Stimulated activated CD4-positive, alpha-beta T cell treated with anti-CD3 and anti-CD28 coated beads, Interleukin-1b, Interleukin-23, amount 100 ng/mL, for 1 hour (primary cell): ENCODE data around the gene SH3BP5L.
"Not testable (repeated sequence)": the region's sequence is repeated elsewhere in the genome, so short reads cannot be mapped to it uniquely, and the experiment has no call there.

ENCODE experiments used
- DNase-seq, 2 donors: peaks; one replicate each; pipeline ENCODE4 v3.0.0-alpha.2; 2020; ENCODE audit warnings: low read depth in 2 of 2

The SH3BP5L gene

GRCh38 chr1:248810727-248811513 is 14.8 kb downstream of the SH3BP5L start:
- no peak for DNase-seq

- no peak for DNase-seq
Observed at GRCh38 chr1:248810000-248810726, 15.6 kb downstream of the SH3BP5L start.

GRCh38 chr1:248808876-248809275 is 16.8 kb downstream of the SH3BP5L start:
- no peak for DNase-seq

- peak in 1 of 2 donors; percentile 29 for DNase-seq
Observed at GRCh38 chr1:248807067-248807737, 18.5 kb downstream of the SH3BP5L start.

GRCh38 chr1:248805876-248806275 is 19.8 kb downstream of the SH3BP5L start:
- DNase-seq = no peak

GRCh38 chr1:248804771-248805681 is 20.7 kb downstream of the SH3BP5L start:
- no peak for DNase-seq

GRCh38 chr1:248803501-248803900 is 22.2 kb downstream of the SH3BP5L start:
- DNase-seq = not testable (repeated sequence)

- no peak for DNase-seq
Observed at GRCh38 chr1:248802454-248802853, 23.3 kb downstream of the SH3BP5L start.

GRCh38 chr1:248800459-248800858 is 25.3 kb downstream of the SH3BP5L start:
- no peak for DNase-seq

GRCh38 chr1:248798791-248799190 is 26.9 kb downstream of the SH3BP5L start:
- DNase-seq = no peak

- not testable (repeated sequence) for DNase-seq
Observed at GRCh38 chr1:248794663-248795062, 31.1 kb downstream of the SH3BP5L start.

- no peak for DNase-seq
Observed at GRCh38 chr1:248793592-248793991, 32.1 kb downstream of the SH3BP5L start.

- no peak for DNase-seq
Observed at GRCh38 chr1:248792342-248792741, 33.4 kb downstream of the SH3BP5L start.

GRCh38 chr1:248791010-248791409 is 34.7 kb downstream of the SH3BP5L start:
- no peak for DNase-seq

- no peak for DNase-seq
Observed at GRCh38 chr1:248790456-248790855, 35.3 kb downstream of the SH3BP5L start.

- not testable (repeated sequence) for DNase-seq
Observed at GRCh38 chr1:248789337-248789736, 36.4 kb downstream of the SH3BP5L start.

- no peak for DNase-seq
Observed at GRCh38 chr1:248788327-248788726, 37.4 kb downstream of the SH3BP5L start.

GRCh38 chr1:248787430-248787829 is 38.3 kb downstream of the SH3BP5L start:
- no peak for DNase-seq

GRCh38 chr1:248786156-248786555 is 39.6 kb downstream of the SH3BP5L start:
- no peak for DNase-seq

- no peak for DNase-seq
Observed at GRCh38 chr1:248783367-248783766, 42.3 kb downstream of the SH3BP5L start.

GRCh38 chr1:248782416-248783141 is 43.1 kb downstream of the SH3BP5L start:
- no peak for DNase-seq
